ENCODE measurements around the gene ANKRD27. TPM values are rescaled to one million over a fixed set of nuclear protein-coding genes. Genes with fewer than 3 reads are reported as not detected.

Gene ANKRD27
- total and polyA plus RNA-seq, 2 donors (not counting 1 experiment from before 2014, with no cell fraction given): 12.9 to 43.8 TPM

DNA sequence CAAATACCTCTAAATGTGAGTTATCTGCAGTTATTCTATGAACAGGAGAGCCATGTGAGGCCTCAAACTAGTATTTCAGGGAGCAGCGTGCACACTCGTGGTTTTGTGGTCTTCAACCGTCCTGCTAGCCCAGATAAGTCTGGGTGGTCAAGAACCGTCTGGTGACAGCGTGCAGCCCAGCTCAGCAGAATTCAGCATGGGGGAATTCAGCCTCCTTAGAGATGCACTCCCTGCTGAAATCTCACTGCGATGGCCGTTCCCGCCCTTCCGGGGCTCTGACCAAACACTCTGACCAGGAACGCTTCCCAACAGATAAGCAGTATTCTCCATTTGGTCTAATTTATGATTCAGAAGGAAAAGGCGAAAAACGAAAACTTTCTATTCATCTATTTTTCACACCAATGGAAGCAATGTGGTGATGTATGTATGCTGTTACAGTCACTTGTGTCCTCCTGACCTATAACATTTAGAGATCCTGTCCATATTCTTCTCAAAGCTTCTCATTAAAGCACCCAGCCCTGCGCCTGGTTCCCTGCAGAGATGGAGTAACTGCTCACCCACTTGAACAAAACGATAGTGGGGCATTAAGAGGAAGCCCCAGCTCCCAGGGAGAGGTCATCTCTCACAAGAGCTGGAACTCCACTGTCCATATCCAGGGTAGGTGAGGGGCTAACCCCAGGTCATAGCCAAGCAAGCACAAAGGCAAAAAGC lies 2.9 kb downstream of the ANKRD27 start:
- H2AFZ ChIP-seq (ENCODE audit: insufficient read depth, low read depth, low read length, poor library complexity, severe bottlenecking): no peak overlapping the region
- H3K4me2 ChIP-seq (replicated peaks; ENCODE audit: low read depth, low read length, poor library complexity, severe bottlenecking): no peak overlapping the region
- peaks cover 37% of the 10 kb centered on the region for H3K4me1 Mint-ChIP-seq
- intact Hi-C loops (cut with micrococcal nuclease): loop anchor here (10.0 kb wide), 1 partner anchor 413 kb away; the partner anchor contains the start of gene GPATCH1
- peak overlapping the region; percentile 32 for H3K4me3 Mint-ChIP-seq
- H3K27ac Mint-ChIP-seq: no peak overlapping the region
- DNase-seq (no peak), ATAC-seq (ENCODE audit: low read depth) (no peak)
- ChIA-PET CTCF (no interaction called here), POLR2A (no interaction called here)
- no peak overlapping the region for H3K27ac ChIP-seq (ENCODE audit: low read length in 2 of 2)
- TF ChIP-seq, protein P1, sequence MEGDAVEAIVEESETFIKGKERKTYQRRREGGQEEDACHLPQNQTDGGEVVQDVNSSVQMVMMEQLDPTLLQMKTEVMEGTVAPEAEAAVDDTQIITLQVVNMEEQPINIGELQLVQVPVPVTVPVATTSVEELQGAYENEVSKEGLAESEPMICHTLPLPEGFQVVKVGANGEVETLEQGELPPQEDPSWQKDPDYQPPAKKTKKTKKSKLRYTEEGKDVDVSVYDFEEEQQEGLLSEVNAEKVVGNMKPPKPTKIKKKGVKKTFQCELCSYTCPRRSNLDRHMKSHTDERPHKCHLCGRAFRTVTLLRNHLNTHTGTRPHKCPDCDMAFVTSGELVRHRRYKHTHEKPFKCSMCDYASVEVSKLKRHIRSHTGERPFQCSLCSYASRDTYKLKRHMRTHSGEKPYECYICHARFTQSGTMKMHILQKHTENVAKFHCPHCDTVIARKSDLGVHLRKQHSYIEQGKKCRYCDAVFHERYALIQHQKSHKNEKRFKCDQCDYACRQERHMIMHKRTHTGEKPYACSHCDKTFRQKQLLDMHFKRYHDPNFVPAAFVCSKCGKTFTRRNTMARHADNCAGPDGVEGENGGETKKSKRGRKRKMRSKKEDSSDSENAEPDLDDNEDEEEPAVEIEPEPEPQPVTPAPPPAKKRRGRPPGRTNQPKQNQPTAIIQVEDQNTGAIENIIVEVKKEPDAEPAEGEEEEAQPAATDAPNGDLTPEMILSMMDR (IDR thresholded peaks at IDR 0.05): no peak
- no peak for TF ChIP-seq EZH2 (IDR thresholded peaks at IDR 0.05; ENCODE audit: borderline replicate concordance, insufficient read depth, low read depth, low read length, poor library complexity, severe bottlenecking)
- peaks cover 0 to under 1% of the 10 kb centered on the region in 2 experiments for H3K36me3 ChIP-seq (replicated peaks in 1 of 2; ENCODE audit: control extremely low read depth in 1 of 2, control insufficient read depth in 1 of 2, extremely low read depth in 1 of 2, insufficient read depth in 2 of 2, low read length in 1 of 2)
- no peak overlapping the region for H3K9ac ChIP-seq (ENCODE audit: low read length)
- H4K20me1 ChIP-seq (ENCODE audit: control insufficient read depth, insufficient read depth, low read length, poor library complexity, severe bottlenecking): peaks cover 55% of the 10 kb centered on the region
- WGBS (ENCODE audit: insufficient coverage): 43% methylated on average over 11 of the region's 14 CpGs
- H3K4me3 ChIP-seq (ENCODE audit: control extremely low read depth in 1 of 5, extremely low read depth in 1 of 5, insufficient read depth in 1 of 5, low read depth in 2 of 5, low read length in 4 of 5): no peak overlapping the region
- peaks cover 1% of the 10 kb centered on the region for H3K27me3 Mint-ChIP-seq
- H3K27me3 ChIP-seq (replicated peaks in 1 of 4; ENCODE audit: control extremely low read depth in 1 of 4, control insufficient read depth in 3 of 4, insufficient read depth in 4 of 4, low read length in 3 of 4): peaks cover 0 to 13% (median 3%) of the 10 kb centered on the region in 4 experiments
- no peaks in the 10 kb centered on the region for H3K9me3 Mint-ChIP-seq (ENCODE audit: insufficient read depth)
- H3K79me2 ChIP-seq (ENCODE audit: control insufficient read depth, insufficient read depth, low read length): peaks cover 74% of the 10 kb centered on the region
- H3K9me3 ChIP-seq (ENCODE audit: control extremely low read depth in 1 of 3, control insufficient read depth in 2 of 3, insufficient read depth in 1 of 3, low read length in 2 of 3): peaks cover 0 to 12% (median 0%) of the 10 kb centered on the region in 3 donors
- H3K4me1 ChIP-seq (ENCODE audit: control insufficient read depth in 2 of 2, insufficient read depth in 2 of 2, low read length in 2 of 2): peaks cover 20 to 34% of the 10 kb centered on the region in 2 donors

DNA sequence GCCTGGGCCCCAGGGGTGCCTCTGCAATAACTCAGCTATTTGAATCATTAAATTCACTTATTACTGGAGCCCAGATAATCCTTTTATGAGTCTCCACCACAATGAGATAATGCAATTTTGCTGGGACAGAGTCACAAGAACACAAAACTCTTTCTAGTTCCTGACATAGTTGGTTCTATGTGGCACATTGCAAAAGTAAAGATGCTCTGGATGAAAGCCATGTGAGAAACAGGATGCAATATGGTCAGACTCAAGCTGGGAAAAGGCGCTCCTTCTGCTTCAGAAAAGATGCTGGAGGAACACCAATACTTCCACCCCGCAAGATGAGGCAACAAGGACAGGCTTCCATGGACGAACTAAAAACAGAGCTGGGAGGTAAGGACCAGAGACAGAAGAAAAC lies 5.7 kb downstream of the ANKRD27 start:
- Mint-ChIP-seq H3K27me3 (no peaks in the 10 kb centered on the region), H3K9me3 (ENCODE audit: insufficient read depth) (no peaks in the 10 kb centered on the region), H3K4me3 (no peak overlapping the region), H3K4me1 (peaks cover 31% of the 10 kb centered on the region), H3K27ac (no peak overlapping the region)
- ChIA-PET POLR2A (no interaction called here), CTCF (no interaction called here)
- H3K4me3 ChIP-seq (ENCODE audit: control extremely low read depth in 1 of 5, extremely low read depth in 1 of 5, insufficient read depth in 1 of 5, low read depth in 2 of 5, low read length in 4 of 5): no peak overlapping the region
- H3K27me3 ChIP-seq (replicated peaks in 1 of 4; ENCODE audit: control extremely low read depth in 1 of 4, control insufficient read depth in 3 of 4, insufficient read depth in 4 of 4, low read length in 3 of 4): no peaks in the 10 kb centered on the region
- no peaks in the 10 kb centered on the region for H3K9me3 ChIP-seq (ENCODE audit: control extremely low read depth in 1 of 3, control insufficient read depth in 2 of 3, insufficient read depth in 1 of 3, low read length in 2 of 3)
- H2AFZ ChIP-seq (ENCODE audit: insufficient read depth, low read depth, low read length, poor library complexity, severe bottlenecking): no peak overlapping the region
- no peak overlapping the region for H3K4me2 ChIP-seq (replicated peaks; ENCODE audit: low read depth, low read length, poor library complexity, severe bottlenecking)
- peaks cover 56% of the 10 kb centered on the region for H4K20me1 ChIP-seq (ENCODE audit: control insufficient read depth, insufficient read depth, low read length, poor library complexity, severe bottlenecking)
- DNase-seq (no peak), ATAC-seq (ENCODE audit: low read depth) (no peak)
- intact Hi-C loops (cut with micrococcal nuclease): no loop called here
- H3K9ac ChIP-seq (ENCODE audit: low read length): no peak overlapping the region
- H3K4me1 ChIP-seq (ENCODE audit: control insufficient read depth in 2 of 2, insufficient read depth in 2 of 2, low read length in 2 of 2): peaks cover 5 to 17% of the 10 kb centered on the region in 2 donors
- H3K36me3 ChIP-seq (replicated peaks in 1 of 2; ENCODE audit: control extremely low read depth in 1 of 2, control insufficient read depth in 1 of 2, extremely low read depth in 1 of 2, insufficient read depth in 2 of 2, low read length in 1 of 2): peaks cover 1 to 8% of the 10 kb centered on the region in 2 experiments
- TF ChIP-seq, protein P1 (IDR thresholded peaks at IDR 0.05): no peak
- TF ChIP-seq EZH2 (IDR thresholded peaks at IDR 0.05; ENCODE audit: borderline replicate concordance, insufficient read depth, low read depth, low read length, poor library complexity, severe bottlenecking): no peak
- H3K27ac ChIP-seq (ENCODE audit: low read length in 2 of 2): no peak overlapping the region
- peaks cover 84% of the 10 kb centered on the region for H3K79me2 ChIP-seq (ENCODE audit: control insufficient read depth, insufficient read depth, low read length)
- WGBS (ENCODE audit: insufficient coverage): 94% methylated on average over 3 of the region's 3 CpGs
